Memory B cell (primary cell): ENCODE data around the gene NMRAL1.

Experiments
- ATAC-seq: fragments of 150-1000 bp; cut with Tn5 transposase; 2 replicates; pipeline ENCODE4 v1.10.0; 2021; ENCODE audit warnings: low read depth, mild to moderate bottlenecking, moderate library complexity
- DNase-seq, 2 donors: peaks; one replicate each; pipeline ENCODE4 v3.0.0; 2022; ENCODE audit warnings: low spot score in 2 of 2
- H3K27ac Mint-ChIP-seq: one replicate; pipeline ENCODE4 v1.8.0; 2022; ENCODE audit warnings: mild to moderate bottlenecking, moderate library complexity, mixed read lengths
- H3K27me3 Mint-ChIP-seq: one replicate; pipeline ENCODE4 v1.8.0; 2022; ENCODE audit warnings: mixed read lengths
- H3K36me3 Mint-ChIP-seq: one replicate; pipeline ENCODE4 v1.8.0; 2022; ENCODE audit warnings: mild to moderate bottlenecking, mixed read lengths
- H3K4me1 Mint-ChIP-seq: one replicate; pipeline ENCODE4 v1.8.0; 2022; ENCODE audit warnings: mixed read lengths
- H3K4me3 Mint-ChIP-seq: one replicate; pipeline ENCODE4 v1.8.0; 2022; ENCODE audit warnings: mild to moderate bottlenecking, moderate library complexity, mixed read lengths
- H3K9me3 Mint-ChIP-seq: one replicate; pipeline ENCODE4 v1.8.0; 2022; ENCODE audit warnings: mixed read lengths

Gene NMRAL1

DNA sequence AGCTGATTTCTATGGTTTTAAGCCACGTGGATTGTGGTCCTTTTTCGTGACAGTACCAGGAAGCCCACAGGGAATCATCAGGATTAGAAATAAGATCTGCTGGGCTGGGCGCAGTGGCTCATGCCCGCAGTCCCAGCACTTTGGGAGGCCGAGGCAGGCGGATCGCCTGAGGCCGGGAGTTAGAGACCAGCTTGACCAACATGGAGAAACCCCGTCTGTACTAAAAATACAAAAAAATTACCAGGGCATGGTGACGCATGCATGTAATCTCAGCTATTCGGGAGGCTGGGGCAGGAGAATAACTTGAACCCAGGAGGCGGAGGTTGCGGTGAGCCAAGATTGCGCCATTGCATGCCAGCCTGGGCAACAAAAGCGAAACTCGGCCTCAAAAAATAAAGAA is 6.5 kb downstream of the NMRAL1 start:
- DNase-seq (no peak), ATAC-seq (no peak)
- H3K4me3 Mint-ChIP-seq: no peak overlapping the region
- no peaks in the 10 kb centered on the region for H3K9me3 Mint-ChIP-seq
- H3K4me1 Mint-ChIP-seq: no peaks in the 10 kb centered on the region
- peaks cover 14% of the 10 kb centered on the region for H3K36me3 Mint-ChIP-seq
- no peaks in the 10 kb centered on the region for H3K27me3 Mint-ChIP-seq
- no peak overlapping the region for H3K27ac Mint-ChIP-seq

DNA sequence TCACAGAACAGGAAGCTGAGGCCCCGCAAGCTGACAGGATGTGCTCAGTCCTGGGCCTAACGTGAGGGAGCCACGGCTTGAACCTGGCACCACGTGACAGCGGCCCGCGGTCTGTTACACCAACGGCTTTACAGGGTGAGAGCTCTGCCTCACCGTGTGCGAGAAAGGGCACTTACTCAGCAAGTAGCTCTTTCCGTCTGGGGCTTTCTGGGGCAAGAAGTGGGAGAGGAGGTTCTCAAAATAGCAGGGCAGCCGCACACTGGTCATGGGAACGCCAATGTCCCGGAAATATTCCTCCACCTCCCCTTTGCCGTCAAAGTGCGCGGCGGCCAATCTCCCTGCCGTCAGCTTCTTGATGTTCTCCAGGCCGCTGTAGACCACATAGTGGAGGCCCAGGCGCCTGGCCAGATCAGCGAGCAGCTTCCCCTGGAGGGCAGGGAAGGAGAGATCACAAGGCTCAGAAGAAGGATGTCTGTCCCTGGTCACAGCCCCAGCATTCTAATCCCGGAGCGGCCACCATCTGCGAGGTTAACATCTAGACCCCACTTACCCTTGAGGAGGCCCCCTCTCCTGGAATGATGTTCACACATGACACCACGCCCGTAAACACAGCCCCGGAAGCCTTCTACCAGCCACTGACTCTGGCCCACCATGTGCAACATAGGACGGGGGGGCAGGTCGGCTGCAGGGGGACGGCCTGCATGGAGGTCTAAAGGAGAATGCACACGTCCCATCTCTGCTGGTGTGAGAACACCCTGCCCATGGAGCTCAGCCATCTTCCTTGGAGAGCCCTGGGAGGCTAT is 8.2 kb downstream of the NMRAL1 start:
- Mint-ChIP-seq H3K27ac (no peak overlapping the region), H3K4me1 (no peaks in the 10 kb centered on the region), H3K4me3 (no peak overlapping the region), H3K27me3 (no peaks in the 10 kb centered on the region), H3K36me3 (peaks cover 14% of the 10 kb centered on the region), H3K9me3 (no peaks in the 10 kb centered on the region)
- ATAC-seq (no peak), DNase-seq (no peak)

DNA sequence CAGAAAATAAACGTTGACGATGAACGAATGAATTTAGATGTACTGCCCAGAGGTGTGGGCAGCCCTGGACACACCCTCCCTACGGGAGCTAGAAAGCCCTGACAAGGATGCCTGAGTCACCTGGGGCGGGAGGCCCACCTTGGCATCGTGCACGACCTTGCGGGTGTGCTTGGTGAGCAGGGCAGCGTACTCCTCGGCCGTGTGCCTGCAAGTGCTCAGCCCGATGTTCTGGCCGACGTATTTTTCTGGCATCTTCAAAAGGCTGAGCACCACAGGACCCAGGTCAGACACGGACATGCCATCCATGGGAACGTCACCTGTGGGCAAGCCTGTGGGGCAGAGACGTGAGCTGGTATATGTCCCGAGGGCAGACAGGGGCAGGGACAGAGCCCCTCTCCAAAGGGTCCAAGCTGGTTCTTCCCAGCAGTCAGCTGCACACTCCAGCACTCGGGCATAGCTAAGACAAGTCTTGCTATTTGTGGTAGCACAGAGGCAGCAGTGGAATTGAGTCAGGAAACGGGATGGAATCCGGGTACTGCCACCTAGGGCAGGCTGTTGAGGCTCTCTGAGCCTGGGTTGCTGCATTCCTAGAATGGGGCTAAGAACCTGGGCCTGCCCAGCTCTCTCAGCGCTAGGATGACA is 10.8 kb downstream of the NMRAL1 start:
- DNase-seq: no peak
- Mint-ChIP-seq H3K36me3 (peaks cover 18% of the 10 kb centered on the region), H3K27me3 (no peaks in the 10 kb centered on the region), H3K4me3 (no peak overlapping the region), H3K9me3 (no peaks in the 10 kb centered on the region), H3K27ac (peak overlapping the region; percentile 21), H3K4me1 (peaks cover 5% of the 10 kb centered on the region)
- ATAC-seq: no peak

DNA sequence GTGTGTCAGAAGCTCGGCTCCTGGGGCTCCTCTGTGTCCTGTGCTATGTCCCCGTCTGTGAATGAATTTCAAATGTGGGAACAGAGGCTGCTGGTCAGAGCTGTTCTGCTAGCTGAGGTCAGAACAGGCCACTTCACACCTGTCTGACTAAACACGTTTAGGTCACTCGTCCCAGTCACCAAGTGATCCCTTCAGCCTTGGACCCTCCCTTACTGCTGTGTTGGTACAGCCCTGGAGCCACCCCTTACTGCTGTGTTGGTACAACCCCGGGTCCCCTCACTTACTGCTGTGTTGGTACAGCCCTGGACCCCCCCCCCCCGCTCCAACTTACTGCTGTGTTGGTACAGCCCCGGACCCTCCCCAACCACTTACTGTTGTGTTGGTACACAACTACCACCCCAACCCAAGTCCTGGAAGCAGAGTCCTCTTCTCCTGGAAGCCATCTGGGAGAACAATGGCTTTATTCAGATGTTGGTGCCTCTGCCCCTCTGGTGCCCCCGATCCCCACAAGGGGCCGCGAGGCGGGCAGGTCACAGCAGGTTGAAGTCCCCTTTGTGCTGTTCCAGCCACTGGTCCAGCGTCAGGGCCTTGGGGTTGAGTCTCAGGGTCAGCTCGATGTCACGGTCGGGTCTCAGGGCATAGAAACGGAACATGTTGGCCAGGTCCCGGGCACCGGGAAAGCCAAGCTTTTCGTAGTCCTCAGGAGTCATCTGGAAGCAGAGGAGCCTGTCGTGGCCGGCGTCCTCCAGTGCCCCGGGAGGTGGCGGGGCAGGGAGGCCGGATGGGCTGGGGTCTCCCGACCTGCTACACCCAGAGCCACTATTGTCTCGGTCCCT is 13.0 kb downstream of the NMRAL1 start:
- DNase-seq (no peak), ATAC-seq (no peak)
- Mint-ChIP-seq H3K4me1 (peaks cover 5% of the 10 kb centered on the region), H3K9me3 (no peaks in the 10 kb centered on the region), H3K27me3 (no peaks in the 10 kb centered on the region), H3K4me3 (no peak overlapping the region), H3K36me3 (peaks cover 17% of the 10 kb centered on the region), H3K27ac (no peak overlapping the region)

DNA sequence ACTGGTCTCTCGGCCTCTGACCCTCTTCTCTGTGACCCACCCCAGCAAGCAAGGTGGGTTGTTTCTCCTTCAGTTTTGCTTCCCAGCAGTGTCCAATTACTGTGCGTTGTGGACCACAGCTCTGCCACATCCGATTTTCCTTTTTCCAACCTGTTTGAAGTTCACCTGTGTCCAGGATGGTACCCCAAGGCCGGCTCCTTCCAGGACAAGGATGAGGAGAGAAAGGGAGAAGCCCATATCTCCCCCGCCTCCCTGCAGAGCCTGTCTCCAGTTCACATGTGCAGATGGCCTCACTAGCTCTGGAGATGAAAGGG is 13.5 kb downstream of the NMRAL1 start:
- DNase-seq: no peak
- Mint-ChIP-seq H3K4me3 (no peak overlapping the region), H3K27ac (no peak overlapping the region), H3K9me3 (no peaks in the 10 kb centered on the region), H3K36me3 (peaks cover 17% of the 10 kb centered on the region), H3K4me1 (peaks cover 5% of the 10 kb centered on the region), H3K27me3 (no peaks in the 10 kb centered on the region)
- no peak for ATAC-seq

DNA sequence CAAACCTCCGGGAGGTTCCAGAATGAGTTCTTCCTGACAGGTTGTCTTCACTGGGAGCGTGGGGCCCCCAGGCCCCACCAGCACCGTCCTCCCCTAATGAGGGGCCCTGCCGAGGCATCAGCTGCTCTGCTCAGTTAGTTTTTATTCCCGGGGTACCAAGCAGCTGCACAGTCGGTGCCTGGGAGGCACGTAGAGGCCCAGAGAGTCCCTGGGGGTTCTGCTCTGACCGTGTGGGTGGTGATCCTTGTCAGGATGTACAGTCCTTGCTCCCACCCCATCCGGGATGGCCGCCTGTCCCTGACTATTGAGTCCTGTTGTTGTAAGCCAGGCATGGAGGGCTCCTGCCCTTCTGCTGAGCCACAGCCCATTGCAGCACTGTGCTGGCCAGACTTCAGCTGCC is 18.5 kb downstream of the NMRAL1 start:
- DNase-seq (no peak), ATAC-seq (no peak)
- Mint-ChIP-seq H3K4me3 (no peak overlapping the region), H3K9me3 (no peaks in the 10 kb centered on the region), H3K4me1 (peaks cover 5% of the 10 kb centered on the region), H3K36me3 (peaks cover 16% of the 10 kb centered on the region), H3K27me3 (no peaks in the 10 kb centered on the region), H3K27ac (no peak overlapping the region)

DNA sequence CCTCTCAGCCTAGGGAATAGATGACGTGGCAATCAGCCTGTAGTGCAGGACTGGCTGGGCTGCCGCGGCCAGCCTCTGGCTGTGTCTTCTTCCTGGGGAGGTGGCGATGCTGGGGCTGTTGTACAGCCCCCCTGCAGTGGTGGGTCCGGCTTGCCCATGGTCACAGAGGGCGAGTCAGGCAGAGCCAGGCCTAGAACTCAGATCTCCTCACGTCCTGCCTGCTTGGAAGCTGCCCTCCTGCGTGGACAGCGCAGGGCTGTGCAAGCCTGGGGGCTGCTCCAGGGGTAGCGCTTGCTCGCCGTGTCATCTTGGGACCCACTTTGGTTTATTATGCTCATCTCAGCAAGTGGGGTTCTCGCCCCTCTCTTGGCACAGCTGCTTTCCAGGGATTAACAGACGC is 19.3 kb downstream of the NMRAL1 start:
- no peaks in the 10 kb centered on the region for H3K9me3 Mint-ChIP-seq
- ATAC-seq (no peak), DNase-seq (no peak)
- H3K36me3 Mint-ChIP-seq: peaks cover 14% of the 10 kb centered on the region
- no peak overlapping the region for H3K4me3 Mint-ChIP-seq
- H3K4me1 Mint-ChIP-seq: peaks cover 5% of the 10 kb centered on the region
- H3K27ac Mint-ChIP-seq: peak overlapping the region; percentile 14
- H3K27me3 Mint-ChIP-seq: no peaks in the 10 kb centered on the region

DNA sequence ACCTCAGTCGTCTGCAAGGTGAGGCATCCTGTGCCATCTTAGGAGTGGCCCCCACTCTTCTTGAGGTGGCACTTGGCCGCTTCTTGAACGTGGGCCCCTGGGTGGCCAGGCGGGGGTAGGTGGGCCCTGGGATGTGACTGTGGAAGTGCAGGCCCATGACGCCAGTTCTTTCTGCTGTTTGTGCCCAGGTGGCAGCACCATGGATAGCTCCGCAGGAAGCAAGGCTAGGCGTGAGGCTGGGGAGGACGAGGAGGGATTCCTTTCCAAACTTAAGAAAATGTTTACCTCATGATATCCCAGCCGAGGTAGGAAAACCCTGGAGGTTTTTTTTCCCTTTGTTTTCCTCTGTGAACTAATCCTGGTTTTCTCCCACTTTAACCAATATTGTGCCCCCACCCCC is 19.8 kb downstream of the NMRAL1 start:
- Mint-ChIP-seq H3K27ac (no peak overlapping the region), H3K9me3 (no peaks in the 10 kb centered on the region), H3K36me3 (peaks cover 14% of the 10 kb centered on the region), H3K4me1 (peaks cover 5% of the 10 kb centered on the region), H3K4me3 (no peak overlapping the region), H3K27me3 (no peaks in the 10 kb centered on the region)
- ATAC-seq (no peak), DNase-seq (no peak)

DNA sequence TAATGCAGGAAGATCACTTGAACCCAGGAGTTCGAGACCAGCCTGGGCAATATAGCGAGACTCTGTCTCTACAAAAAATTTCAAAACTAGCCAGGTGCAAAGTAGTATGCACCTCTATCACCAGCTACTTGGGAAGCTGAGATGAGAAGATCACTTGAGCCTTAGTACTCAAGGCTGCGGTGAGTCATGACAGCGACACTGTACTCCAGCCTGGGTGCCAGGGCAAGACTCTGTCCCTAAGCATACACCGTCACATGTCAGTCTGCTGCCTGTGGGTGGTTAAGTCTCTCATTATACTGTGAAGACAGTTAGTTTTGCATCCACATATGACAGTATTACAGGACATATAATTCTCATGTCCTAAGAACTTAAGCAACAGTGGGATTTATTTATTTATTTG is 21.8 kb downstream of the NMRAL1 start:
- Mint-ChIP-seq H3K36me3 (peaks cover 10% of the 10 kb centered on the region), H3K4me1 (no peaks in the 10 kb centered on the region), H3K27me3 (no peaks in the 10 kb centered on the region), H3K27ac (peak overlapping the region; percentile 43), H3K9me3 (no peaks in the 10 kb centered on the region), H3K4me3 (no peak overlapping the region)
- ATAC-seq: no peak
- no peak for DNase-seq

DNA sequence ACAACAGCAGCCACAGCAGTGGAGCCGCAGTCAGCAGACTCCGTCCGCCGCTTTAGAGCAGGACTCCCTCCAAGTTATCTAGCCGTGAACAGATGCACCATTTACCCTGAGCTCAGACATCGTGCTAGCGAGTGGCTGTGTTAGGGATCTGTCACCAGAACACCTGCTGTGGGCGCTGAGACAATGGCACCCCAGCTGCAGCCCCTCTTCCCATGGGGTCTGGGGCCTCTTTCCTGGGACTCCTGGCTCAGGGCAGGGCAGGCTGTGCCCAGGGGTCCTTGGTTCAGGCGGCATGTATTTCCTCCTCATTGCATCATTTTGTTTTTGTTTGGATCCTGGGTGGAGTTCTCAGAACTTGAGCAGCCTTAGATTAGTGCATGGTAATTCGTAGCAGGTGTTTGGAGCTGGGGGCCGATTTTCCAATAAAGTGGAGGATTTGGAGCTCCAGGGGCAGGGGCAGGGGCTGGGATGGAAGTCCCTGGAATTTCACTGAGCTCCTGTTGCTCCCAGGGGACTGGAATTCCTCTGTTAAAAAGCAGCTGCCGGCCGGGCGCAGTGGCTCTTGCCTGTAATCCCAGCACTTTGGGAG is 23.4 kb downstream of the NMRAL1 start:
- ATAC-seq (no peak), DNase-seq (no peak)
- Mint-ChIP-seq H3K9me3 (no peaks in the 10 kb centered on the region), H3K4me3 (no peak overlapping the region), H3K27me3 (no peaks in the 10 kb centered on the region), H3K4me1 (no peaks in the 10 kb centered on the region), H3K27ac (no peak overlapping the region), H3K36me3 (peaks cover 8% of the 10 kb centered on the region)

DNA sequence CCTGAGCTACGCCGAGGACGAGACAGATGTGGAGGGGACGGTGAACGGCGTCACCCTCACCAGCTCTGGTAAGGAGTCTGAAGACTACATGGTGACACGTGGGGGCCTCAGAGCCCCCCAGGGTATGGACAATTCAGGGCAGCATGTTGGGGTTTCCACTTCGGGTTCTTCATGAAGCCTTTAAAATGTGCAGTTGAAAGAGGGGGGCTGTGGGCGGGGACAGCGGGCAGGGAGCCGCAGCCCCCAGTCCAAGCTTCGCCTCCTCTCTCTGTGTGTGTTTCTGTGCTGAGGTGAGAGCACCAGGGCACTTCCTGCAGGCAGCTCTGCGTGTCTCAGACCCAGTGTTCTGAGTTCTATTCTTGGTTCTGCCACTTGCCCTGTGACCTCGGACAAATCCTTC is 24.0 kb downstream of the NMRAL1 start:
- Mint-ChIP-seq H3K27me3 (no peaks in the 10 kb centered on the region), H3K4me1 (no peaks in the 10 kb centered on the region), H3K9me3 (no peaks in the 10 kb centered on the region), H3K4me3 (no peak overlapping the region), H3K36me3 (peaks cover 8% of the 10 kb centered on the region), H3K27ac (no peak overlapping the region)
- no peak for ATAC-seq
- no peak for DNase-seq

DNA sequence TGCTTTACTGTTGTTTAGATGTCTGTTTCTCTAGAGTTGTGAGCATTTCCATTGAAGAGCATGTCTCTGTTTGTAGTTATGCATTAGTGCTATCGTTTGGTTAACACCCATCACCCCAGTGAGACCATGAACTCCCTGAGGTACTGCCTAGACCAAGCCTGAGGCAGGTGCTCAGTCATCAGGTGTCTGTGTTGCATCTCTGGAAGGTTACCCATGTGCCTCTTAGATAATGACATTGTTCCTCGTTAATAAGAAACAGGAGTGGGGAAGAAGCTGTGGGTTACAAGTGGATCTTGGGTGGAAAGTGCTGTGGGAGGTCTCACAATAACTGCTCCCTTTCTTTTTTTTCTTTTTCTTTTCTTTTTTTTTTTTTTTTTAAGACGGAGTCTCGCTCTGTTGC is 30.4 kb downstream of the NMRAL1 start:
- H3K9me3 Mint-ChIP-seq: no peaks in the 10 kb centered on the region
- H3K4me3 Mint-ChIP-seq: no peak overlapping the region
- no peak overlapping the region for H3K27ac Mint-ChIP-seq
- ATAC-seq (no peak), DNase-seq (no peak)
- no peaks in the 10 kb centered on the region for H3K4me1 Mint-ChIP-seq
- H3K36me3 Mint-ChIP-seq: peaks cover 38% of the 10 kb centered on the region
- H3K27me3 Mint-ChIP-seq: no peaks in the 10 kb centered on the region

DNA sequence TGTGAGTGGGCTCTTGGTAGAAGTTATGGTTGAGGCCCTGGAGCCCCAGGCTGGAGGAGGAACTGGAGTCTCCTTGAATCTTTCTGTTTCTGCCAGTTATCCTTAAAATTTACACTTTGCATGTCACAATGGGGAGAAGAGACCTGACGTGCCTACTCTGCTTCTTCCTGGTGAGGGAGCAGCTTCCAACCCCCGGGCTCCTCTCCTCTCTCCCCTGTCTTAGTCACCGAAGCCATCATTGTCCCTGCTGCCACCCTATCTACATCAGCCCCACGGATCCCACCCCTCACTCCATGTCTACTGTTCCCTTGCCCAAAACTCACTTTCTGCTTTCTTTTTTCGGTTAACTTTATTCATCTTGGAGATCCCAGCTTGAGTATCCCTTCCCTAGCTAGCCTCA is 31.2 kb downstream of the NMRAL1 start:
- peaks cover 38% of the 10 kb centered on the region for H3K36me3 Mint-ChIP-seq

DNA sequence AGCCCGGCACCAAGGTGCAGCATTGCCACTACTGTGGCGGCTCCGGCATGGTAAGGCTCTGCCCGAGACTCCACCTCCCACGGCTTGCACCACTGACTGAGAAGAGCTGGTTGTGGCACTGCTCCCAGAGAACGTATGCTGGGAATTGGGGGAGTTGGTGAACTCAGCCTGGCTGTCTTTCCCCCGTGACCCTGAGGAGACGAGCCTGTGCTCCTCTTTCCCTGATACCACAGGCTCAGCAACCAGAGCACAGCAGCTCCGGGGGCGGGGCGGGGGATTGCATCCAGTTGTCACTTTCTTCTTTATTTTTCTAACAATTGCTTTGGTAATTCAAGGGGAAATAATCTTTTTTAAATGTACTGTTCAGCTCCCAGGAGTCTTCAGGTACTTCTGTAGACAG is 32.1 kb downstream of the NMRAL1 start:
- no peaks in the 10 kb centered on the region for H3K27me3 Mint-ChIP-seq
- no peaks in the 10 kb centered on the region for H3K9me3 Mint-ChIP-seq
- no peak overlapping the region for H3K4me3 Mint-ChIP-seq
- H3K36me3 Mint-ChIP-seq: peaks cover 39% of the 10 kb centered on the region
- no peak for DNase-seq
- no peak for ATAC-seq
- H3K4me1 Mint-ChIP-seq: no peaks in the 10 kb centered on the region
- no peak overlapping the region for H3K27ac Mint-ChIP-seq

More for the DNA sequence above, 31.2 kb downstream of the NMRAL1 start:
- Mint-ChIP-seq H3K9me3 (no peaks in the 10 kb centered on the region), H3K27ac (no peak overlapping the region), H3K4me3 (no peak overlapping the region), H3K27me3 (no peaks in the 10 kb centered on the region), H3K4me1 (no peaks in the 10 kb centered on the region)
- ATAC-seq (no peak), DNase-seq (no peak)
